H1 (cell line): Measurements from ENCODE around the gene ZBTB40. TPM values are rescaled to one million over a fixed set of nuclear protein-coding genes. Genes with fewer than 3 reads are reported as not detected.

Experiments
- CTCF ChIA-PET: fragments of 300-600 bp; sonication (Branson Sonifier 250); formaldehyde crosslinking; loops from one replicate; lab custom pipeline; 2021; ENCODE audit not compliant: partially characterized antibody; lab: Charles Lee
- POLR2A ChIA-PET: fragments of 300-600 bp; sonication (Branson Sonifier 250); formaldehyde crosslinking; loops from one replicate; lab custom pipeline; 2021; ENCODE audit warnings: inconsistent platforms; ENCODE audit not compliant: partially characterized antibody; lab: Charles Lee
- DNase-seq, 2 experiments: peaks; one replicate each; pipeline versions ENCODE4 v3.0.0 to v3.0.0-alpha.2; 2010 to 2022; ENCODE audit warnings: low spot score in 2 of 2, low read depth in 1 of 2, mixed read lengths in 1 of 2
- FAIRE-seq: peaks from 2 replicates; lab custom pipeline; 2011; peaks lifted over from hg19 to GRCh38; lab: Jason Lieb, UNC
- H2AFZ ChIP-seq: 2 replicates; pipeline ENCODE4 v1.8.1; 2012; ENCODE audit warnings: low read length, inconsistent platforms
- H2AK5ac ChIP-seq: 2 replicates; pipeline ENCODE4 v1.6.1; 2013; ENCODE audit warnings: low read depth, low read length
- H2BK120ac ChIP-seq: replicated peaks from 2 replicates; pipeline ENCODE3; 2013; ENCODE audit warnings: low read depth, low read length, inconsistent platforms
- H2BK12ac ChIP-seq: 2 replicates; pipeline ENCODE4 v1.6.1; 2013; ENCODE audit warnings: low read depth, low read length
- H2BK15ac ChIP-seq: 2 replicates; pipeline ENCODE4 v1.6.1; 2013; ENCODE audit warnings: low read length
- H2BK20ac ChIP-seq: 2 replicates; pipeline ENCODE4 v1.6.1; 2013; ENCODE audit warnings: low read length
- H2BK5ac ChIP-seq: 2 replicates; pipeline ENCODE4 v1.6.1; 2013; ENCODE audit warnings: low read depth, low read length
- H3K14ac ChIP-seq: 2 replicates; pipeline ENCODE4 v1.6.1; 2013; ENCODE audit warnings: inconsistent platforms; ENCODE audit not compliant: insufficient read length
- H3K18ac ChIP-seq: 2 replicates; pipeline ENCODE4 v1.6.1; 2013; ENCODE audit warnings: low read length; ENCODE audit errors: extremely low read depth
- H3K23ac ChIP-seq: 2 replicates; pipeline ENCODE4 v1.6.1; 2013; ENCODE audit warnings: inconsistent platforms; ENCODE audit not compliant: insufficient read length
- H3K23me2 ChIP-seq: 2 replicates; pipeline ENCODE4 v1.6.1; 2013; ENCODE audit warnings: low read depth, low read length
- H3K27ac ChIP-seq: 2 replicates; pipeline ENCODE4 v1.6.1; 2011; ENCODE audit warnings: low read depth, low read length, inconsistent platforms
- H3K27me3 ChIP-seq, 4 experiments: replicated peaks in 1 of 4; 1 replicate in 1 of 4; 2 replicates in 3 of 4; pipeline versions ENCODE4 v1.6.1 to v1.8.1; 2011 to 2013; ENCODE audit warnings: low read length in 3 of 4, mild to moderate bottlenecking in 3 of 4, inconsistent platforms in 2 of 4, mixed read lengths in 2 of 4, moderate library complexity in 1 of 4; ENCODE audit not compliant: control insufficient read depth in 3 of 4, insufficient read depth in 3 of 4; ENCODE audit errors: extremely low read depth in 1 of 4
- H3K36me3 ChIP-seq, 4 experiments: 2 replicates each; pipeline versions ENCODE4 v1.6.1 to v1.8.1; 2011 to 2013; ENCODE audit warnings: mild to moderate bottlenecking in 4 of 4, low read length in 3 of 4, moderate library complexity in 2 of 4, control low read depth in 1 of 4, inconsistent platforms in 1 of 4; ENCODE audit not compliant: insufficient read depth in 4 of 4, control insufficient read depth in 2 of 4
- H3K4ac ChIP-seq: replicated peaks from 2 replicates; pipeline ENCODE3; 2013; ENCODE audit warnings: low read length, low read depth, mixed read lengths, inconsistent platforms; ENCODE audit not compliant: insufficient read length
- H3K4me1 ChIP-seq, 4 experiments: replicated peaks in 1 of 4; 1 replicate in 1 of 4; 2 replicates in 3 of 4; pipeline versions ENCODE4 v1.6.1 to v1.8.1; 2011 to 2013; ENCODE audit warnings: low read length in 3 of 4, inconsistent platforms in 2 of 4, mixed read lengths in 1 of 4; ENCODE audit not compliant: insufficient read depth in 4 of 4, control insufficient read depth in 3 of 4
- H3K4me2 ChIP-seq, 2 experiments: 2 replicates each; pipeline versions ENCODE4 v1.6.1 to v1.8.1; 2011 to 2013; ENCODE audit warnings: low read depth in 2 of 2, low read length in 2 of 2, control low read depth in 1 of 2, inconsistent platforms in 1 of 2, mild to moderate bottlenecking in 1 of 2; ENCODE audit not compliant: insufficient read depth in 1 of 2
- H3K4me3 ChIP-seq, 4 experiments: fragments of 200-600, 300-600 bp in 1 of 4; sonication (generic), shearing (Covaris generic), sonication (Bioruptor Twin) in 1 of 4; 2 replicates each; pipeline versions ENCODE4 v1.5.1 to v1.8.1; 2011 to 2016; ENCODE audit warnings: low read length in 4 of 4, low read depth in 3 of 4, control low read depth in 2 of 4, inconsistent platforms in 2 of 4, mild to moderate bottlenecking in 2 of 4, mixed read lengths in 1 of 4, moderate library complexity in 1 of 4; ENCODE audit not compliant: insufficient read depth in 2 of 4; ENCODE audit errors: extremely low read depth in 1 of 4
- H3K56ac ChIP-seq: replicated peaks from 2 replicates; pipeline ENCODE3; 2013; ENCODE audit warnings: low read depth, mild to moderate bottlenecking, mixed read lengths, low read length, inconsistent platforms; ENCODE audit not compliant: insufficient read length
- H3K79me1 ChIP-seq: 2 replicates; pipeline ENCODE4 v1.6.1; 2013; ENCODE audit warnings: low read depth, low read length, control low read depth
- H3K79me2 ChIP-seq, 2 experiments: 2 replicates each; pipeline versions ENCODE4 v1.6.1 to v1.8.1; 2012 to 2013; ENCODE audit warnings: low read length in 2 of 2, mild to moderate bottlenecking in 2 of 2, inconsistent platforms in 1 of 2; ENCODE audit not compliant: insufficient read depth in 2 of 2, control insufficient read depth in 1 of 2
- H3K9ac ChIP-seq, 4 experiments: replicated peaks in 1 of 4; 1 replicate in 1 of 4; 2 replicates in 3 of 4; pipeline versions ENCODE4 v1.6.1 to v1.8.1; 2011 to 2013; ENCODE audit warnings: low read depth in 3 of 4, low read length in 3 of 4, control low read depth in 2 of 4, mild to moderate bottlenecking in 2 of 4, moderate library complexity in 2 of 4, inconsistent platforms in 1 of 4; ENCODE audit errors: extremely low read depth in 1 of 4
- H3K9me3 ChIP-seq, 2 experiments: 2 replicates each; pipeline versions ENCODE4 v1.6.1 to v1.8.1; 2012 to 2013; ENCODE audit warnings: mild to moderate bottlenecking in 2 of 2, moderate library complexity in 2 of 2, control low read depth in 1 of 2, inconsistent platforms in 1 of 2, low read depth in 1 of 2, low read length in 1 of 2, mixed read lengths in 1 of 2; ENCODE audit not compliant: insufficient read depth in 2 of 2
- H4K20me1 ChIP-seq, 2 experiments: replicated peaks in 1 of 2; 2 replicates each; pipeline versions ENCODE3 to v1.8.1; 2011 to 2013; ENCODE audit warnings: inconsistent platforms in 2 of 2, low read length in 2 of 2, mild to moderate bottlenecking in 1 of 2; ENCODE audit not compliant: insufficient read depth in 2 of 2, control insufficient read depth in 1 of 2
- H4K5ac ChIP-seq: 2 replicates; pipeline ENCODE4 v1.6.1; 2013; ENCODE audit warnings: low read length, low read depth, mixed read lengths, inconsistent platforms; ENCODE audit not compliant: insufficient read length
- H4K8ac ChIP-seq: 2 replicates; pipeline ENCODE4 v1.8.0; 2013; ENCODE audit warnings: mild to moderate bottlenecking, moderate library complexity, low read length, inconsistent platforms; ENCODE audit not compliant: insufficient read depth; ENCODE audit errors: extremely low read depth
- H4K91ac ChIP-seq: replicated peaks from 2 replicates; pipeline ENCODE3; 2013; ENCODE audit warnings: low read length, mixed read lengths, inconsistent platforms; ENCODE audit not compliant: insufficient read length
- ASH2L ChIP-seq: fragments of 200-600, 300-600 bp; sonication (generic); IDR thresholded peaks from one replicate; pipeline ENCODE4 v1.7.1; 2017; ENCODE audit warnings: low read length
- BACH1 ChIP-seq: IDR thresholded peaks from 2 replicates; pipeline ENCODE4 v1.6.1; 2012; ENCODE audit warnings: low read length, improper control_type of control experiment
- BRCA1 ChIP-seq: IDR thresholded peaks from 2 replicates; pipeline ENCODE4 v1.6.1; 2012; ENCODE audit warnings: low read depth, low read length, improper control_type of control experiment
- CEBPB ChIP-seq: IDR thresholded peaks from 2 replicates; pipeline ENCODE4 v1.6.1; 2012; ENCODE audit warnings: low read depth, low read length
- EZH2 ChIP-seq: fragments of 200-600 bp; sonication (generic); IDR thresholded peaks from 2 replicates; pipeline ENCODE4 v1.7.1; 2012; ENCODE audit warnings: low read depth, mild to moderate bottlenecking, moderate library complexity, low read length, inconsistent platforms; ENCODE audit not compliant: severe bottlenecking
- GABPA ChIP-seq: IDR thresholded peaks from 2 replicates; pipeline ENCODE4 v1.6.1; 2011; ENCODE audit warnings: mild to moderate bottlenecking, low read length, moderate library complexity, borderline replicate concordance; ENCODE audit not compliant: insufficient read depth
- JUND ChIP-seq: IDR thresholded peaks from 2 replicates; pipeline ENCODE4 v1.6.1; 2011; ENCODE audit warnings: mild to moderate bottlenecking, improper control_type of control experiment, low read length
- KDM1A ChIP-seq: fragments of 200-600, 300-600 bp; sonication (generic); IDR thresholded peaks from 2 replicates; pipeline ENCODE4 v1.7.1; 2016; ENCODE audit warnings: mild to moderate bottlenecking, low read length, borderline replicate concordance
- MAFK ChIP-seq: IDR thresholded peaks from 2 replicates; pipeline ENCODE4 v1.6.1; 2012; ENCODE audit warnings: low read depth, mild to moderate bottlenecking, improper control_type of control experiment, low read length
- PHF8 ChIP-seq: fragments of 200-600 bp; sonication (generic); conservative IDR thresholded peaks from 2 replicates; pipeline ENCODE4 v1.7.1; 2012; ENCODE audit warnings: low read depth, mild to moderate bottlenecking, inconsistent platforms, low read length, moderate library complexity
- RAD21 ChIP-seq, 2 experiments: IDR thresholded peaks in 1 of 2; conservative IDR thresholded peaks in 1 of 2; 2 replicates each; pipeline ENCODE4 v1.6.1; 2011; ENCODE audit warnings: low read depth in 2 of 2, low read length in 2 of 2, improper control_type of control experiment in 1 of 2, inconsistent platforms in 1 of 2, mild to moderate bottlenecking in 1 of 2, moderate library complexity in 1 of 2
- RXRA ChIP-seq: IDR thresholded peaks from 2 replicates; pipeline ENCODE4 v1.6.1; 2011; ENCODE audit warnings: low read depth, mild to moderate bottlenecking, low read length, moderate library complexity; ENCODE audit not compliant: insufficient read depth
- SP2 ChIP-seq: IDR thresholded peaks from 2 replicates; pipeline ENCODE4 v1.6.1; 2012; ENCODE audit warnings: mild to moderate bottlenecking, low read length, inconsistent platforms
- SP4 ChIP-seq: IDR thresholded peaks from 2 replicates; pipeline ENCODE4 v1.6.1; 2012; ENCODE audit warnings: low read length, inconsistent platforms
- YY1 ChIP-seq: IDR thresholded peaks from 2 replicates; pipeline ENCODE4 v1.6.1; 2011; ENCODE audit warnings: low read depth, mild to moderate bottlenecking, low read length
- WGBS, 2 experiments: shearing (Covaris generic) in 1 of 2; methylation state at CpG; one replicate each; pipeline versions ENCODE4 v1.1.6 to v1.1.7; 2013 to 2015; ENCODE audit warnings: low lambda C conversion rate in 2 of 2, mixed read lengths in 2 of 2, inconsistent platforms in 1 of 2, low coverage in 1 of 2, missing lambda C conversion rate in 1 of 2; ENCODE audit not compliant: insufficient replicate concordance in 2 of 2, insufficient coverage in 1 of 2, insufficient read length in 1 of 2; ENCODE audit errors: extremely low coverage in 1 of 2, missing lambda C conversion rate in 1 of 2; 5-methylcytosine and 5-hydroxymethylcytosine counted together
- polyA plus RNA-seq, 7 experiments: library from polyadenylated mRNA; depleted of rRNA in 3 of 7; stranded (reverse) in 5 of 7; unstranded in 2 of 7; fragments of >200 nt in 5 of 7; fragments of 200-250 nt in 2 of 7; gene quantifications; 1 replicate in 5 of 7; 2 replicates in 1 of 7; 4 replicates in 1 of 7; pipeline versions ENCODE4 v1.2.1 to v1.2.3, GENCODE V29; 2011 to 2013; ENCODE audit warnings: missing spikeins in 2 of 7, mixed read lengths in 2 of 7
- total RNA-seq: library from RNA; stranded (reverse); fragmentation: NEBNext Ultra II Directional; extraction: Animal tissue kit (Norgen Biotek cat#: 25700); gene quantifications from 2 replicates; pipeline ENCODE4 v1.2.1, GENCODE V29; 2021

ZBTB40 gene
- total and polyA plus RNA-seq, 2 of the 8 experiments (the other 6 are each of a cell fraction or from before 2014, with no cell fraction given): 3.1 to 19.3 TPM

DNA sequence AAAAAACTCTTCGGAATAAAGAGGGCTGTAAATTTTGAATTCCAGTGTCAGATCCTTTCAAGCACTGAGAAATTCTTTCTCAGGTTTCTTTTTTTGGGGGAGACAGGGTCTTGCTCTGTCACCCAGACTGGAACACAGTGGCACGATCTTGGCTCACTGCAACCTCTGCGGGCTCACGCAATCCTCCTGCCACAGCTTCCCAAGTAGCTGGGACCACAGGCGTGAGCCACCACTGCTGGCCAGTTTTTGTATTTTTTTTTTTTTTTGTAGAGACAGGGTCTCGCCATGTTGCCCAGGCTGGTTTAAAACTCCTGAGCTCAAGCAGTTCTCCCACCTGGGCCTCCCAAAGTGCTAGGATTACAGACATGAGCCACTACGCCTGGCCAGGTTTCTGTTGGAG lies 76.8 kb downstream of the ZBTB40 start:
- H3K9me3 ChIP-seq: no peaks in the 10 kb centered on the region
- DNase-seq: no peak
- no peak overlapping the region for H4K5ac ChIP-seq
- no peak overlapping the region for H3K18ac ChIP-seq
- no peak overlapping the region for H2BK5ac ChIP-seq
- CTCF ChIA-PET: interaction anchor here (0.7 to 5.2 kb wide), 29 partner anchors 14 to 636 kb away, joined by 3 to 70 read pairs (median 4); partner anchors contain the start of gene C1QC
- no peak overlapping the region for H3K9ac ChIP-seq
- H2BK120ac ChIP-seq: no peak overlapping the region
- peaks cover 0 to 16% (median 8%) of the 10 kb centered on the region in 4 experiments; a peak in 5 of 8 replicates for H3K36me3 ChIP-seq
- no peak overlapping the region for H3K23ac ChIP-seq
- FAIRE-seq: no peak
- H4K91ac ChIP-seq: no peak overlapping the region
- H3K79me1 ChIP-seq: no peaks in the 10 kb centered on the region
- H3K23me2 ChIP-seq: 0 out of 2 replicates have a peak, but pooled peaks cover 2% of the 10 kb centered on the region
- no peak overlapping the region for H3K56ac ChIP-seq
- no peaks in the 10 kb centered on the region for H3K79me2 ChIP-seq
- H3K4me1 ChIP-seq: no peaks in the 10 kb centered on the region
- no peaks in the 10 kb centered on the region for H3K27me3 ChIP-seq
- H3K27ac ChIP-seq: no peak overlapping the region
- no peak overlapping the region for H3K4me3 ChIP-seq
- no peak overlapping the region for H4K8ac ChIP-seq
- H2BK12ac ChIP-seq: no peak overlapping the region
- H3K14ac ChIP-seq: no peak overlapping the region
- 88% methylated on average over 7 of the region's 7 CpGs; no CpG with 5 or more reads in 1 of the 2 experiments for WGBS, 2 experiments
- peaks cover 0 to 2% of the 10 kb centered on the region in 2 experiments for H4K20me1 ChIP-seq
- H2AFZ ChIP-seq: no peak overlapping the region
- no peak overlapping the region for H2BK15ac ChIP-seq
- H2AK5ac ChIP-seq: no peak overlapping the region
- no peak overlapping the region for H3K4ac ChIP-seq
- H3K4me2 ChIP-seq: no peak overlapping the region
- POLR2A ChIA-PET: no interaction called here
- no peak overlapping the region for H2BK20ac ChIP-seq
- no peak for TF ChIP-seq KDM1A
- no peak for TF ChIP-seq YY1
- no peak for TF ChIP-seq MAFK
- TF ChIP-seq RAD21 (IDR thresholded peaks at IDR 0.05 in 1 of 2, conservative IDR thresholded peaks at IDR 0.05 in 1 of 2; ENCODE audit: low read depth in 2 of 2, low read length in 2 of 2): no peak
- TF ChIP-seq RXRA: no peak
- no peak for TF ChIP-seq SP4
- no peak for TF ChIP-seq JUND
- TF ChIP-seq BRCA1: no peak
- no peak for TF ChIP-seq CEBPB
- no peak for TF ChIP-seq SP2
- no peak for TF ChIP-seq GABPA
- no peak for TF ChIP-seq ASH2L
- TF ChIP-seq EZH2: no peak
- TF ChIP-seq BACH1: no peak
- no peak for TF ChIP-seq PHF8
